Adrenal gland (tissue), 5 donors: ENCODE measurements around the gene DNAAF1.

Experiments used
- POLR2A ChIP-seq, 2 donors: fragments of 450-650 bp; IDR thresholded peaks; one replicate each; pipeline ENCODE4 v1.6.1; 2017; ENCODE audit warnings: antibody characterized with exemption in 2 of 2, mild to moderate bottlenecking in 2 of 2, moderate library complexity in 1 of 2
- TF ChIP-seq, protein P1 (sequence below), 6 experiments: fragments of 450-650 bp in 4 of 6; fragments of 200-600 bp in 2 of 6; sonication (generic) in 1 of 6; IDR thresholded peaks; 1 replicate in 5 of 6; 2 replicates in 1 of 6; pipeline versions ENCODE4 v1.5.1 to v1.8.0; 2016 to 2021; ENCODE audit warnings: antibody characterized with exemption in 6 of 6, mild to moderate bottlenecking in 2 of 6, moderate library complexity in 1 of 6
- donor health status: DM: no; HTN: no; CAD: no.

DNA sequence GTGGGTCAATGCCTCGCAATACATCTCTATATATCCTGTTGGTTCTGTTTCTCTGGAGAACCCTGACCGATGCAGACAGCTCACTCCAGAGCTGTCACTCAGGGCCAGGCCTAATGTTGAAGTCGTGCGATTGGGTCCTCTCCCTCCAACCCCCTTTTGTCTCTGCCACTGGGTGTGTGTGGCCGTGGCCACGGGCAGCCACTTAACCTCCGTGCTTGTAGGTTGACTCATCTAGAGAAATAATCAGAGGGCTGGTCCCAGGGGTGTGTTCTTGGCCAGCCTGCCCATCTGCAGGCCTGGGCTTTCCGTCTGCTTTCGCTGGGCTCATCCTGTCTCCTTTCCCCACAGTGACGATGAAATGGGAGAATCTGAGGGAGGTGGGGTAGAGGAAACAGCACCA lies 53.3 kb downstream of the DNAAF1 start:
- TF ChIP-seq, protein P1, sequence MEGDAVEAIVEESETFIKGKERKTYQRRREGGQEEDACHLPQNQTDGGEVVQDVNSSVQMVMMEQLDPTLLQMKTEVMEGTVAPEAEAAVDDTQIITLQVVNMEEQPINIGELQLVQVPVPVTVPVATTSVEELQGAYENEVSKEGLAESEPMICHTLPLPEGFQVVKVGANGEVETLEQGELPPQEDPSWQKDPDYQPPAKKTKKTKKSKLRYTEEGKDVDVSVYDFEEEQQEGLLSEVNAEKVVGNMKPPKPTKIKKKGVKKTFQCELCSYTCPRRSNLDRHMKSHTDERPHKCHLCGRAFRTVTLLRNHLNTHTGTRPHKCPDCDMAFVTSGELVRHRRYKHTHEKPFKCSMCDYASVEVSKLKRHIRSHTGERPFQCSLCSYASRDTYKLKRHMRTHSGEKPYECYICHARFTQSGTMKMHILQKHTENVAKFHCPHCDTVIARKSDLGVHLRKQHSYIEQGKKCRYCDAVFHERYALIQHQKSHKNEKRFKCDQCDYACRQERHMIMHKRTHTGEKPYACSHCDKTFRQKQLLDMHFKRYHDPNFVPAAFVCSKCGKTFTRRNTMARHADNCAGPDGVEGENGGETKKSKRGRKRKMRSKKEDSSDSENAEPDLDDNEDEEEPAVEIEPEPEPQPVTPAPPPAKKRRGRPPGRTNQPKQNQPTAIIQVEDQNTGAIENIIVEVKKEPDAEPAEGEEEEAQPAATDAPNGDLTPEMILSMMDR (IDR thresholded peaks at IDR 0.05): no peak
- TF ChIP-seq POLR2A (IDR thresholded peaks at IDR 0.05): no peak
